T-helper 2 cell treated with Interferon-gamma antibody and Interleukin-4, amounts not matched to agents 100 ng/mL and 5 ng/mL, for 36 hours (primary cell): ENCODE results near the gene UBXN1. TPM values are rescaled to one million over a fixed set of nuclear protein-coding genes. Genes with fewer than 3 reads are reported as not detected.

Source experiments
- intact Hi-C: fragments of 100-400 bp; cut with micrococcal nuclease; formaldehyde crosslinking; loops from one replicate; pipeline ENCODE4 v1.15.1; 2023
- total RNA-seq: library from RNA; stranded (reverse); gene quantifications from 2 replicates; pipeline ENCODE4 v1.2.3, GENCODE V29; 2022

UBXN1 gene, protein sequence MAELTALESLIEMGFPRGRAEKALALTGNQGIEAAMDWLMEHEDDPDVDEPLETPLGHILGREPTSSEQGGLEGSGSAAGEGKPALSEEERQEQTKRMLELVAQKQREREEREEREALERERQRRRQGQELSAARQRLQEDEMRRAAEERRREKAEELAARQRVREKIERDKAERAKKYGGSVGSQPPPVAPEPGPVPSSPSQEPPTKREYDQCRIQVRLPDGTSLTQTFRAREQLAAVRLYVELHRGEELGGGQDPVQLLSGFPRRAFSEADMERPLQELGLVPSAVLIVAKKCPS
- 113 and 119 TPM in 2 replicates for total RNA-seq

DNA sequence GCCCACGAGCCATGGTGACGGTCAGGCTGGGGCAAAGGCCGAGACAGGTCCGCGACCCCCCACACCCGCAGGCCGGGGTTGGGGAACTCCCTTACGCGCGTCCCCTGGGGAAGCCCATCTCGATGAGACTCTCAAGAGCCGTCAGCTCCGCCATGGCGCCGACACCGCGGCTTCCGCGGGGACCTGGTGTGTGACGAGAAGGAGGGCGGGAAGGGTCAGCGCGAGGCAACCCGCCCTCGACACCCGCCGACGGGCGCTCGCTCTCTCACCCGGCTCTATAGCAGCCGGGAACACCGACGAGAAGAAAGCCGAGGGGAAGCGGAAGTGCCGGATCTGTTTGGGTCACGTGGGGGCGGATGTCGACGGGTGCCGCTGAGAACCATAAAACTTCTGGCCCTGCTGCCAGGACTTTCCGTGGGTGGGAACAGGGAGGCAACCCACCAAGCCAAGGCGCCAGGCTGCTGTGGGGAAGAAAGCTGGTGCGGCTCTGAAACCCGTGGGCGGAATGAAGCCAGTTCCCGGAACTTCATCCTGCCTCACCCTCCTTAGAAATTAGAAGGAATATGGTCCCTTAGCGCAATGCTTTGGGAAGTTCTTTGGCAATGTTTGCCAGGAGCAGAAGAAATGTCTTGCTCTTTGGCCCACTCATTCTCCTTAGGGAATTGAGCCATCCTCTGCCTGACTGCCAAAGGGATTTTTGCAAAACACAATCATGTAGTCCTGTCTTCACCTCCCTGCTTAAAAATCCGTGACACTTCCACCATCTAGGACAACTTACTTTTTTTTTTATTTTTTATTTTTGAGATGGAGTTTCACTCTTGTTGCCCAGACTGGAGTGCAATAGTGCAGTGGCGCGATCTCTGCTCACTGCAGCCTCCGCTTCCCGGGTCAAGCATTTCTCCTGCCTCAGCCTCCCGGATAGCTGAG, at the start of gene UBXN1:
Gene UBXN1 (minus strand): TSS at position 304 of the 927 bp plus-strand sequence. CDS start 150 bp downstream, at position 154.
- intact Hi-C loops, result loop anchor here (1.0 to 10.0 kb wide), 4 partner anchors 8 to 254 kb away; partner anchors contain the start of genes C11orf98, CSKMT, INTS5 and UQCC3

- intact Hi-C loops, result loop anchor here (1.0 to 2.0 kb wide), 5 partner anchors 25 to 82 kb away; partner anchors contain the start of genes GANAB, NXF1, POLR2G and TMEM179B
Measured at GRCh38 chr11:62728171-62728988, 49.5 kb upstream of the UBXN1 start, which contains the start of gene TTC9C. Gene TTC9C (plus strand): TSS chr11:62728486. CDS start chr11:62728849, 363 bp downstream.

DNA sequence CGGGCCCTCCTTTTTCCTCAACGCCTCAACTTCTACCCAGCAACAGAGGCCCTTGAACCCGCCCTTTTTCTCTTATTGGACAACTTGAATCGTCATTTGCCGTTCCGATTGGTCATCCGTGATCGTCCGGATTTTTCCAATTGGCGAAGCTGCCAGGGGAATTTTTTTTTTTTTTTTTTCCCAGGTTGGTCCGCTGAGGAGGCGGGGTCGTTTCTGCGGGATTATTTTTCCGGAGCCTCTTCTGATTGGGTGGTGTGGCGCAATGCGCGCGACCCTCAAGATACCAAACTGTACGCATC, 48.9 kb upstream of the UBXN1 start:
- intact Hi-C loops, result loop anchor here (1.0 to 2.0 kb wide), 14 partner anchors 19 to 153 kb away; partner anchors contain the start of genes C11orf98, CSKMT, GANAB and MTA2

- intact Hi-C loops, result loop anchor here (1.0 to 2.0 kb wide), 9 partner anchors 18 to 154 kb away; partner anchors contain the start of genes C11orf98, CSKMT, MTA2 and TAF6L
Measured at GRCh38 chr11:62727165-62727871, 48.4 kb upstream of the UBXN1 start, which contains the start of gene HNRNPUL2. Gene HNRNPUL2 (minus strand): TSS chr11:62727457. CDS start chr11:62727156, 301 bp downstream.

DNA sequence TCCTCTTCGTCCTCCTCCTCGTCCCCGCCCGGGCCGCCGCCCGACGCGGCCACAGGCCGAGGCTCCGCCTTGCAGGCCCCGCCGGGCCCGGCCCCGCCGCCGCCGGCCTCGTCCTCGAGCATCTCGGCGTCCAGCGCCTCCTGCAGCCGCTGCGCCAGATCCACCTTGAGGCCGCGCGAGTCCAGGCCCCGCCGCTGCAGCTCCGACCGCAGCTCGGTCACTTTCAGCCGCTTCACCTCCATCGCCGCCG, 48.0 kb upstream of the UBXN1 start:
- intact Hi-C loops, result loop anchor here (1.0 to 2.0 kb wide), 9 partner anchors 18 to 154 kb away; partner anchors contain the start of genes C11orf98, CSKMT, MTA2 and TAF6L

DNA sequence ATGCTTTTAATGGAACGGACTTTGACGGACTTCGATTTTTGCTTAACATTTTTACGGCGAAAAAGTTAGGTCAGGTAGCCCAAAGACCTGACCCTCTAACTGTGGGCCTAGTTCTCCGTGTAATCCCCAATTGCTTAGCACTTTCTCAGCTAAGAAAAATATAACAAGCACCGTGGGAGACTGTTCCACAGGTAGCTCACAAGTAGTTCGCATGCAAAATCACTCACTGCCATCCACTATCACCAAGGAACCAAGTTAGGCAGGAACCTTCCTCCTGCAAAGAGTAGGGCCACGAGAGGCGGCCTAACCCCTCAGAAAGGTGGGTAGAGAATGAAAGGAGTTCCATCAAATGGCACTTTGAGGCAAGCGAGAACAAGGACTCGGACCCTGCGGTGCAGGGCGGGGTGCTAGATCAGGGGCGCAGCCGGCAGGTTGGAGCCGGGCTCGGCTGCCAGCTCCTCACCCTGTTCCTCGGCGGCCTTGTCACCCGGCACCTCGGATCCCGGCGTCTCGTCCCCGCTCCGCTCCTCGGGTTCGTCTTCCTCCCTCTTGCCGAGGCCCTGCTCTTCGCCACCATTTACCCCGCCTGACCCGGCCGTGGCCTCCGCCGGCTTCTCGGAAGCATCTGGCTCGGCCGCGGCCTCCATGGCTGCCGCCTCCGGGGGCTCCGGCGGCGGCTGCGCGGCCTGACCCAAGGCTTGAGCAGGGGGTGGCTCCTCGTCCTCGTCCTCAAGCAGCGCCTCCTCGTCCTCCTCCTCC, 47.5 kb upstream of the UBXN1 start:
- intact Hi-C loops, result loop anchor here (2.0 kb wide), 1 partner anchor 62 kb away; the partner anchor contains the start of genes C11orf98 and CSKMT

DNA sequence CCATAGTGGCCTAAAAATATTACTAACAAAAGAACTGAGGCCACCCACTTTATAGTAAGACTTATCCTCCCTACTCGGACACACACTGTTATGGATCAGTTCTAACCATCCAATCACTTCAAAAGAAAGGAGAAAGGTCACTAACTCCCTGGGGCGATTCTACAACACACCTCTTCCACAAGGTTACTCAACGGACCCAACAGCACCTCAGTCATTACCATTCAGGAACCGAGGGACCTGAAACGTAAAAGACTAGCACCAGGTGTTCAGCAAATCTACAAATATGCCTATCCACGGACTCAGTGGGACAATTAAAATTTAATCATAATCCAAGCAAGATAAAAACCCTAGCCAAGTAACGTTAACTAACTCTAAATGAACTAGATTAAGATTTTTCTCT, 46.8 kb upstream of the UBXN1 start:
- intact Hi-C loops, result loop anchor here (2.0 kb wide), 1 partner anchor 61 kb away; the partner anchor contains the start of genes C11orf98 and CSKMT

DNA sequence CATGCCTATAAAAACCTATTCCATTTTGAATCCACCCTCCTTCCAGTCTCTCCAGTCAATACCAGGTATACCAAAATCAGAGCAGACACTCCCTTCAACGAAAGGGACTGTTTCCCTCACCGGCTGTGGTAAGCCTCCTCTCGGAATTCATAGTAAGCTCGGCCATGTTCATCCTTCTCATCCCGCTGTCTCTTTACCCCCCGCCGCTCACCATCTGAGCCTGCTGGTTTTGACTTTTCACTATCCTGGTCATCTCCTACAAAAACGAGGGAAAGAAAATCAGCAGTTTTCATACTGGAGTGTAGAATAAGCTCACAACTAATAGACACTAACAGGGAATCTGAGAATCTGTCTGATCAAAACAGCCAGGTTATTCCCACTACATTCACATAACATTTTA, 45.3 kb upstream of the UBXN1 start:
- intact Hi-C loops, result no loop called here

GRCh38 chr11:62721994-62722393, 43.1 kb upstream of the UBXN1 start:
- intact Hi-C loops, result no loop called here

DNA sequence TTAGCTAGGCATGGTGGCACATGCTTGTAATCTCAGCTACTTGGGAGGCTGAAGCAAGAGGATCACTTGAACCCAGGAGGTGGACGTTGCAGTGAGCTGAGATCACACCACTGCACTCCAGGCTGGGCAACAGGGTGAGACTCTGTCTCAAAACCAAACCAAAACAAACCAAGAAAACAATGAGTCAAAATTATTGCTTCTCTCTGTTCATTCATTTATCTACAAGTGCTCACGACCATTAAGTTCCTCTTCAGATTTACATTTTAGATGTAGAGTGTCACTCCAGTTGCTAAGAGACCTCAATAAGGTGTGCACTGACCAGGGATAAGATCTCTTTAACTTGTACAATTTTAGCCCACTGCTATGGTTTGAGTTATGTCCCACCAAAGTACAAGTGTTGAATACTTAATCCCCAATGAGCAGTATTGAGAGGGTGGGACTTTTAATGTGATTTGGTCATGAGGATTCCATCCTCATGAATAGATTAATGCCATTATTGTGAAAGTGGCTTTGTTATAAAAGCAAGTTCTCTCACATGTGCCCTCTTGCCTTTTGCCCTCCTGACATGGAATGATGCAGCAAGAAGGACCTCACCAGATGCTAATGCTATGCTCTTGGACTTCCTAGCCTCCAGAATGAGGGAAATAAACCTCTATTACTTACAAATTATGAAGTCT, 40.6 kb upstream of the UBXN1 start:
- intact Hi-C loops, result no loop called here

GRCh38 chr11:62716816-62717215, 37.9 kb upstream of the UBXN1 start:
- intact Hi-C loops, result no loop called here

- intact Hi-C loops, result no loop called here
Measured at GRCh38 chr11:62716206-62716605, 37.3 kb upstream of the UBXN1 start.

DNA sequence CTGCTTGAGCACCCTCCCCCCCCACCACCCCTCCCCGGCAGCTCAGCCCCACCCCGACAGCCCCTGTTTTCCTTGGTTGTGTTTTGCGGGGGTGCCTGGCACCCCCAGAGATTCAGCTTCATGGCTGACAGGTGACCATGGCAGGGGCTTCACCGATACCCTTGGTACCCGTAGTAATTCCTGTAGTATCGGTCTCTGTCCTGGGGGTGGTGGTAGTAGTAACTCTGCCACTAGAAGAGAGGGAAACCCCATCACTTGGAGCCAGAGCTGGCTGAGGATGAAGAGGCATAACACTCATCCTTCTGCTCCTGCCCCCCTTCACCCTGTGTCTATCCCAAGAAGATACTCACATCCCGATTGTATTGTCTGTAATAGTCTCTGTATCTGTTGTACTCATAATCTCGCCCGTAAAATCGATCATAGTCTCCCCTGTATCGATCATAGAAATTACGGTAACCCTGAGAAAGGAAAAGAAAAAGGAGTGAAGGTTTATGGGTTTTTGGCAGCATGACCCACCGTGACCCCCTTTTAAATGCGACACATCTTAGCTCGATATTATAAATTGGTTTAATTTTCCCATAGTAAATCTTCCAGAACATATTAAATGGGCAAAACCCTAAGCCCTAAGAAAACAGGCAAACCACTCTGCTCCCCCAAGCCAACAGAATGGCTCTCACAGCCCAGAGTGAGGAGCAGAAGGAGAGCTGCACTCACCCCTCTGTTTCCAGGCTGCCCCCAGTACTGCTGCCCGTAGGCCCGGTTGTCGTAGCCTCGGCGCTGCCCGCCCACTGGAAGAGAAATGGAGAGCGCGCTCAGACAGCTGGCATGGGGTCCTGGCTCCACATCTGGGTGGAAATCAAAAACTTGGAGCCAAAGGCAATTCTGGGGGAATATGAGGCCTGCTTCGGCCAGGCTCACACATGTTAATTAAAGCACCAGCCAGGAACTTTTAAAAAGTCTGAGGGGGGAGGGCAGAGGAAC, 36.6 kb upstream of the UBXN1 start:
- intact Hi-C loops, result no loop called here

DNA sequence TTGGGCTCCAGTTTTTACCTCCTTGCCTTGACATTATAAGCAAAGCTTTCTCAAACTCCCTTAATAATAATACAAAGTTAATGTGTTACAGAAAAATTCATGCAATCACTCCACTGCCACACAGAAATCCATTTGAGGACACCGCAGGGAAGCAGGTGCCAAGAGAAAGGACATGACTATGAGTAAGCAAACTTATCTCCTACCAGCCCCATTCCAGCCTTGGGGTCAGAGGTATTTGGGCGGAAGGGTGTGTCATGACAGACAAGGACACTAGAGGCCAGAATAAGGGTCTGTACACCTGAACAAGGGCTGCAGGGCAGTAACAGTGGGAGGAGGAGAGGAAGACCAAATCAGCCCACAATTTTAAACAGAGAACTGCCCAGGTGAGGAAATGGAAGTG, 34.5 kb upstream of the UBXN1 start:
- intact Hi-C loops, result no loop called here

GRCh38 chr11:62712861-62713260, 34.0 kb upstream of the UBXN1 start:
- intact Hi-C loops, result no loop called here

DNA sequence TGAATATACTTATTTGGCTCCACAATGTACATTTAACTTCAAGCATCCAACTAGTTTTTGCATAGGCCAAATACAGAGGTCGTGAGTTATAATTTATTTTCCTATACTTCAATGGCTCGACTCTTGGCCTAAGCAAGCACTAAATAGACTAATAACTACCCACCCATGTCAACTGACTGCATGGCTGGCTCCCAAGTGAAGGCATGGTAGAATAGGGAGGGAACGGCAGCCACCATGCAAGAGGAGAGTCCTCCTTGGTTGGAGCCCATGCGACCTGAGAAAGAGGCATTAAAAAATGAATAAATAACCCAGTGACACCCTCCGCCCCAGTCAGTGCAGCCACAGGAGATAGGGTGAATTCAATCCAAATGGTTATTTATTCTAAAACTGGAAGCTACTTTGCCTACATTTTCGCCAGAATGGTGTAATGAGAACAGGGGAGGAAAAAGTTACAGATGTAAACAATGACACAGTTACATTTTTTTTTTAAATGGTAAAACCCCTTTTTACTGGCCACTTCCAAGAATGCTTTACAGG, 33.5 kb upstream of the UBXN1 start:
- intact Hi-C loops, result no loop called here

- intact Hi-C loops, result no loop called here
Measured at GRCh38 chr11:62710001-62710345, 31.1 kb upstream of the UBXN1 start.
